Ishikawa (cell line): Measurements from ENCODE around the gene ACO2.

Experiments used
- CEBPB ChIP-seq: IDR thresholded peaks from 2 replicates; pipeline ENCODE4 v1.6.1; 2012
- CREB1 ChIP-seq: IDR thresholded peaks from 2 replicates; pipeline ENCODE4 v1.6.1; 2012; ENCODE audit warnings: low read depth
- EGR1 ChIP-seq: IDR thresholded peaks from 2 replicates; pipeline ENCODE4 v1.6.1; 2012
- EP300 ChIP-seq: IDR thresholded peaks from 2 replicates; pipeline ENCODE4 v1.6.1; 2012; ENCODE audit warnings: borderline replicate concordance
- FOXM1 ChIP-seq: IDR thresholded peaks from 2 replicates; pipeline ENCODE4 v1.6.1; 2012; ENCODE audit warnings: low read depth, borderline replicate concordance
- MAX ChIP-seq: IDR thresholded peaks from 2 replicates; pipeline ENCODE4 v1.6.1; 2012
- NFIC ChIP-seq: IDR thresholded peaks from 2 replicates; pipeline ENCODE4 v1.6.1; 2012
- RAD21 ChIP-seq: IDR thresholded peaks from 2 replicates; pipeline ENCODE4 v1.6.1; 2012; ENCODE audit warnings: low read depth
- TAF1 ChIP-seq: IDR thresholded peaks from 2 replicates; pipeline ENCODE4 v1.6.1; 2012; ENCODE audit warnings: low read depth, mild to moderate bottlenecking
- TCF12 ChIP-seq: IDR thresholded peaks from 2 replicates; pipeline ENCODE4 v1.6.1; 2012; ENCODE audit warnings: low read depth
- TEAD4 ChIP-seq: IDR thresholded peaks from 2 replicates; pipeline ENCODE4 v1.6.1; 2012
- YY1 ChIP-seq: IDR thresholded peaks from 2 replicates; pipeline ENCODE4 v1.6.1; 2012; ENCODE audit warnings: low read depth
- ZBTB7A ChIP-seq: IDR thresholded peaks from 2 replicates; pipeline ENCODE4 v1.6.1; 2012; ENCODE audit warnings: low read depth
- TF ChIP-seq, protein P1 (sequence below): IDR thresholded peaks from 2 replicates; pipeline ENCODE4 v1.6.1; 2012; ENCODE audit warnings: low read depth, mild to moderate bottlenecking
- TF ChIP-seq, protein P2 (sequence below): IDR thresholded peaks from 2 replicates; pipeline ENCODE4 v1.6.1; 2012

Gene ACO2

DNA sequence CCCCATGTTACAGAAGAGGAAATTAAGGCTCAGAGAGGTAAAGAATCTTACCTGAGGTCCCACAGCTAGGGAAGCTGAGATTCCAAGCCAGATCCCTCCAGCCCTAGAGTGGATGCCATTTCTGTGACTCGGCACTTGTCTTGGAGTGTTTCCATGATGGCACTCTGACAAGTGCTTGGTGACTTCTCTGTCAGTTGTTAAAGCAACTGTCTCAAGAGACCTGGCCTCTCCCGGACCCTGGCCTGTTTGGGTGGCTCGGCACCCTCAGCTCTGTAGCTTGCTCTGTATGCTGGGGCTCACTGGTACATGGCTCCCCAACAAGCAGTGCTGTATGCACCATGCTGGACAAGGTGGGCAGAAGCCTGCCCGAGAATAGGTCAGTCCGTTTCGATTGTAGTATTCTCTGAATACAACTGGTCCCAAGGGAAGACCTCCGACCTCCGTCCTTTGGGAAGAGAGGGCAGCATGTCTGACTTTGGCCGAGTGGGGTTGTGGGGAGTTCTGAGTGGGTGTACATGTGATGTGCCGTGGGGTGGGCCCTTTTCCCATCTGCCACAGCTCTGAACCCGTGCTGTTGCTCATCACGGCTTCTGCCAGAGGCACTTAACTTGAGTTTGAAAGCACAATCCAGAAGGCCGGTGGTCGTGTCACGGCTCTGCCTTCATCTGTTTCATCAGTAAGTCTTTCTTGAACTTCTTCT, 12.4 kb downstream of the ACO2 start:
- TF ChIP-seq TAF1 (no peak), CEBPB (no peak), YY1 (no peak), NFIC (no peak), FOXM1 (no peak), EGR1 (no peak), TEAD4 (no peak), EP300 (no peak), MAX (no peak), CREB1 (no peak), TCF12 (no peak), ZBTB7A (no peak), RAD21 (no peak)
- TF ChIP-seq, protein P1, sequence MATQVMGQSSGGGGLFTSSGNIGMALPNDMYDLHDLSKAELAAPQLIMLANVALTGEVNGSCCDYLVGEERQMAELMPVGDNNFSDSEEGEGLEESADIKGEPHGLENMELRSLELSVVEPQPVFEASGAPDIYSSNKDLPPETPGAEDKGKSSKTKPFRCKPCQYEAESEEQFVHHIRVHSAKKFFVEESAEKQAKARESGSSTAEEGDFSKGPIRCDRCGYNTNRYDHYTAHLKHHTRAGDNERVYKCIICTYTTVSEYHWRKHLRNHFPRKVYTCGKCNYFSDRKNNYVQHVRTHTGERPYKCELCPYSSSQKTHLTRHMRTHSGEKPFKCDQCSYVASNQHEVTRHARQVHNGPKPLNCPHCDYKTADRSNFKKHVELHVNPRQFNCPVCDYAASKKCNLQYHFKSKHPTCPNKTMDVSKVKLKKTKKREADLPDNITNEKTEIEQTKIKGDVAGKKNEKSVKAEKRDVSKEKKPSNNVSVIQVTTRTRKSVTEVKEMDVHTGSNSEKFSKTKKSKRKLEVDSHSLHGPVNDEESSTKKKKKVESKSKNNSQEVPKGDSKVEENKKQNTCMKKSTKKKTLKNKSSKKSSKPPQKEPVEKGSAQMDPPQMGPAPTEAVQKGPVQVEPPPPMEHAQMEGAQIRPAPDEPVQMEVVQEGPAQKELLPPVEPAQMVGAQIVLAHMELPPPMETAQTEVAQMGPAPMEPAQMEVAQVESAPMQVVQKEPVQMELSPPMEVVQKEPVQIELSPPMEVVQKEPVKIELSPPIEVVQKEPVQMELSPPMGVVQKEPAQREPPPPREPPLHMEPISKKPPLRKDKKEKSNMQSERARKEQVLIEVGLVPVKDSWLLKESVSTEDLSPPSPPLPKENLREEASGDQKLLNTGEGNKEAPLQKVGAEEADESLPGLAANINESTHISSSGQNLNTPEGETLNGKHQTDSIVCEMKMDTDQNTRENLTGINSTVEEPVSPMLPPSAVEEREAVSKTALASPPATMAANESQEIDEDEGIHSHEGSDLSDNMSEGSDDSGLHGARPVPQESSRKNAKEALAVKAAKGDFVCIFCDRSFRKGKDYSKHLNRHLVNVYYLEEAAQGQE: no peak
- TF ChIP-seq, protein P2, sequence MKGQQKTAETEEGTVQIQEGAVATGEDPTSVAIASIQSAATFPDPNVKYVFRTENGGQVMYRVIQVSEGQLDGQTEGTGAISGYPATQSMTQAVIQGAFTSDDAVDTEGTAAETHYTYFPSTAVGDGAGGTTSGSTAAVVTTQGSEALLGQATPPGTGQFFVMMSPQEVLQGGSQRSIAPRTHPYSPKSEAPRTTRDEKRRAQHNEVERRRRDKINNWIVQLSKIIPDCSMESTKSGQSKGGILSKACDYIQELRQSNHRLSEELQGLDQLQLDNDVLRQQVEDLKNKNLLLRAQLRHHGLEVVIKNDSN: no peak

GRCh38 chr22:41481925-41482318, 13.0 kb downstream of the ACO2 start:
- TF ChIP-seq CEBPB (no peak), EGR1 (no peak), YY1 (no peak), MAX (no peak), TAF1 (no peak), TEAD4 (no peak), CREB1 (no peak), NFIC (no peak), TCF12 (no peak), FOXM1 (no peak)
- TF ChIP-seq, protein P1: no peak
- TF ChIP-seq, protein P2: no peak

GRCh38 chr22:41482319-41482935, 13.5 kb downstream of the ACO2 start:
- TF ChIP-seq RAD21 (no peak), FOXM1 (no peak)

DNA sequence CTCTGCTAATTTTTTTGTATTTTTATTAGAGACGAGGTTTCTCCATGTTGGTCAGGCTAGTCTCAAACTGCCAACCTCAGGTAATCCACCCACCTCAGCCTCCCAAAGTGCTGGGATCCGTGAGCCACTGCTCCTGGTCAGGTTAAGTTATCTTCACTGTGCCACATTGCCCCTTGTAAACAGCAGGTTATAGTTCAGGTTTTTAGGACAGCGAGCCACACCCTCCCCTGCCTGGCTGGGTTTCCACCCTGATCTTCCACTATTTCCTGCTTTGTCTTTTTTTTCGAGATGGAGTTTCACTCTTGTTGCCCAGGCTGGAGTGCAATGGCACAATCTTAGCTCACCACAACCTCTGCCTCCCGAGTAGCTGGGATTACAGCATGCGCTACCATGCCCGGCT, 16.1 kb downstream of the ACO2 start:
- TF ChIP-seq CEBPB: no peak
- TF ChIP-seq EGR1: no peak
- TF ChIP-seq, protein P2: no peak
- TF ChIP-seq, protein P1: no peak
- TF ChIP-seq YY1: no peak
- no peak for TF ChIP-seq MAX
- no peak for TF ChIP-seq TAF1
- TF ChIP-seq ZBTB7A: no peak
- TF ChIP-seq FOXM1: no peak
- no peak for TF ChIP-seq EP300
- TF ChIP-seq RAD21: no peak
- TF ChIP-seq CREB1: no peak
- no peak for TF ChIP-seq TCF12
- no peak for TF ChIP-seq TEAD4
- TF ChIP-seq NFIC: no peak
